NCI-H2029 (cell line): ENCODE measurements around the gene RAD51B.
A peak's percentile ranks its signal among the peaks of the same experiment; 100 is the strongest.

Experiments
- DNase-seq: peaks from one replicate; lab custom pipeline; 2025; lab: John Stamatoyannopoulos, UW

Gene RAD51B

GRCh38 chr14:68576496-68577244 is 757.1 kb downstream of the RAD51B start:
- no peak for DNase-seq

- DNase-seq, result no peak
These were observed 758.4 kb downstream of the RAD51B start for GRCh38 chr14:68577802-68578541.

- DNase-seq, result no peak
These were observed 759.0 kb downstream of the RAD51B start for GRCh38 chr14:68578597-68578996.

- no peak for DNase-seq
These were observed 760.6 kb downstream of the RAD51B start for GRCh38 chr14:68580096-68580645.

- DNase-seq, result no peak
These were observed 761.1 kb downstream of the RAD51B start for GRCh38 chr14:68580671-68581070.

- peak; percentile 23 for DNase-seq
These were observed 764.1 kb downstream of the RAD51B start for GRCh38 chr14:68583548-68584280.

GRCh38 chr14:68584786-68585185 is 765.2 kb downstream of the RAD51B start:
- peak; percentile 3 for DNase-seq

GRCh38 chr14:68585690-68586089 is 766.1 kb downstream of the RAD51B start:
- no peak for DNase-seq

- DNase-seq, result no peak
These were observed 767.5 kb downstream of the RAD51B start for GRCh38 chr14:68586896-68587751.

- no peak for DNase-seq
These were observed 768.4 kb downstream of the RAD51B start for GRCh38 chr14:68587931-68588330.

- no peak for DNase-seq
These were observed 770.0 kb downstream of the RAD51B start for GRCh38 chr14:68589447-68590200.

- no peak for DNase-seq
These were observed 770.6 kb downstream of the RAD51B start for GRCh38 chr14:68590201-68590522.

GRCh38 chr14:68591786-68592185 is 772.2 kb downstream of the RAD51B start:
- DNase-seq, result no peak

GRCh38 chr14:68592948-68593556 is 773.5 kb downstream of the RAD51B start:
- no peak for DNase-seq

GRCh38 chr14:68593806-68594536 is 774.4 kb downstream of the RAD51B start:
- DNase-seq, result no peak

GRCh38 chr14:68594737-68595380 is 775.3 kb downstream of the RAD51B start:
- no peak for DNase-seq

- DNase-seq, result no peak
These were observed 776.6 kb downstream of the RAD51B start for GRCh38 chr14:68596211-68596610.

GRCh38 chr14:68596701-68597100 is 777.1 kb downstream of the RAD51B start:
- no peak for DNase-seq

GRCh38 chr14:68598089-68598488 is 778.5 kb downstream of the RAD51B start:
- DNase-seq, result no peak
